Ovary (tissue), 9 donors: ENCODE results near the gene DAPP1. TPM values are rescaled to one million over a fixed set of nuclear protein-coding genes. Genes with fewer than 3 reads are reported as not detected.

ENCODE experiments used
- DNase-seq, 5 donors: peaks; one replicate each; pipeline ENCODE4 v3.0.0-alpha.2; 2019 to 2020
- H3K27ac ChIP-seq, 2 donors: fragments of 200-600 bp; one replicate each; pipeline versions ENCODE4 v1.5.1 to v1.8.0; 2019 to 2022
- H3K27me3 ChIP-seq: fragments of 200-600 bp; one replicate; pipeline ENCODE4 v1.8.0; 2022
- H3K36me3 ChIP-seq: fragments of 200-600 bp; sonication (generic); one replicate; pipeline ENCODE4 v1.5.1; 2019
- H3K4me1 ChIP-seq: one replicate; pipeline ENCODE4 v1.8.1; 2013; ENCODE audit warnings: mild to moderate bottlenecking, moderate library complexity; ENCODE audit not compliant: insufficient read depth
- H3K4me3 ChIP-seq: fragments of 200-600 bp; sonication (generic); one replicate; pipeline ENCODE4 v1.5.1; 2017
- H3K9me3 ChIP-seq, 2 donors: fragments of 200-600 bp in 1 of 2; sonication (generic) in 1 of 2; one replicate each; pipeline versions ENCODE4 v1.5.1 to v1.8.1; 2013 to 2019; ENCODE audit warnings: mild to moderate bottlenecking in 1 of 2, moderate library complexity in 1 of 2
- CTCF ChIP-seq, 3 donors: fragments of 450-650 bp in 2 of 3; fragments of 200-600 bp in 1 of 3; IDR thresholded peaks; one replicate each; pipeline versions ENCODE4 v1.5.1 to v1.8.0; 2016 to 2022; ENCODE audit warnings: antibody characterized with exemption in 3 of 3, mild to moderate bottlenecking in 1 of 3
- EP300 ChIP-seq: sonication (generic); formaldehyde crosslinking; IDR thresholded peaks from one replicate; pipeline ENCODE4 v1.6.1; 2017; ENCODE audit warnings: antibody characterized with exemption
- POLR2A ChIP-seq: fragments of 450-650 bp; IDR thresholded peaks from one replicate; pipeline ENCODE4 v1.6.1; 2017; ENCODE audit warnings: antibody characterized with exemption, mild to moderate bottlenecking, moderate library complexity
- WGBS, 3 donors: extraction: QIAGEN DNeasy Blood & Tissue Kit in 1 of 3; methylation state at CpG; one replicate each; pipeline versions ENCODE4 v1.1.5 to v1.1.7; 2013 to 2017; 5-methylcytosine and 5-hydroxymethylcytosine counted together
- intact Hi-C, 4 donors: fragments of 100-400 bp; cut with DNase I; formaldehyde crosslinking; loops; one replicate each; pipeline versions ENCODE4 v1.11.0 to v1.15.1; 2022 to 2023
- polyA plus RNA-seq, 2 donors: library from polyadenylated mRNA; stranded (reverse); fragments of 200-250 nt in 1 of 2; fragments of 350-450 nt in 1 of 2; fragmentation: Illumina TruSeq in 1 of 2; extraction: RNeasy Lipid Tissue Mini Kit (QIAGEN cat#74804) in 1 of 2; gene quantifications; one replicate each; pipeline ENCODE4 v1.2.3, GENCODE V29; 2013 to 2014
- total RNA-seq, 7 donors: library from RNA; depleted of rRNA in 2 of 7; stranded (reverse); fragments of >200 nt in 2 of 7; fragmentation: NEBNext Ultra II Directional in 3 of 7; extraction: Animal tissue kit (Norgen Biotek cat#: 25700) in 3 of 7; gene quantifications; one replicate each; pipeline versions ENCODE4 v1.1.0 to v1.2.4, GENCODE V29; 2016 to 2023
- donor health status: DM: no; HTN: no; CAD: no; lungs with moderate emphysema.
- donor health status: DM: no; HTN: no; CAD: no.
- donor health status: Bipolar disorder and iron deficiency.
- donor health status: DM: yes; HTN: yes; CAD: no.
- donor health status: DM: no; HTN: no; CAD: no.
- donor health status: DM: yes; HTN: yes; CAD: no.

The DAPP1 gene
- total and polyA plus RNA-seq, 9 donors, result 0.34 to 4.1 (median 0.65) TPM

- Histone ChIP-seq H3K4me1 (no peaks in the 10 kb centered on the region), H3K27me3 (no peaks in the 10 kb centered on the region), H3K9me3 (no peaks in the 10 kb centered on the region), H3K36me3 (no peaks in the 10 kb centered on the region), H3K27ac (no peak overlapping the region), H3K4me3 (no peak overlapping the region)
- no peak for DNase-seq
- 53 to 60% (median 58%) methylated on average over 2 of the region's 2 CpGs for WGBS, 3 donors
- intact Hi-C loops, result loop anchor here in 2 of 4 donors (10.0 kb wide), 2 partner anchors 160 to 320 kb away; partner anchors contain the start of gene TRMT10A (in 1 of the 2)
- TF ChIP-seq CTCF (IDR thresholded peaks at IDR 0.05) (peak; percentile 53 to 60 (median 56)), POLR2A (no peak), EP300 (no peak)
These were observed 68.5 kb downstream of the DAPP1 start for GRCh38 chr4:99885063-99885664.

DNA sequence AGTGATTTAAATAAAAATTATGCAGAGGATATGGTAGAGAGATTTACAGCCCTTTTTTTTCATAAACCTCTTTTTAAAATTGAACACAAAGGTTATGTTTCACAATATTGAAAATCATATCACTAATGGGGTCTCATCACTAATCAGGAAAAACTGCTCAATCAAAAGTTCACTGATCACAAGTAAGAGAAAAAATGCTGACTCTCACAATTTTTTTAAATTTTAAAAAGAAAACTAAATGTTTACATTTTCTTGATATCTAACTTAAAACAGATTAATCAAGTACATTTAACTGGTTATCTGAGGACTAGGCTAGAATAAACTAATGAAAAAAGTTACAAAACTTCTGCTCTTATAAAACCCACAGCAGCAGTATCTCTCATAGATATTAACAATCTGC is 69.1 kb downstream of the DAPP1 start:
- Histone ChIP-seq H3K27ac (no peak overlapping the region), H3K36me3 (no peaks in the 10 kb centered on the region)

DNA sequence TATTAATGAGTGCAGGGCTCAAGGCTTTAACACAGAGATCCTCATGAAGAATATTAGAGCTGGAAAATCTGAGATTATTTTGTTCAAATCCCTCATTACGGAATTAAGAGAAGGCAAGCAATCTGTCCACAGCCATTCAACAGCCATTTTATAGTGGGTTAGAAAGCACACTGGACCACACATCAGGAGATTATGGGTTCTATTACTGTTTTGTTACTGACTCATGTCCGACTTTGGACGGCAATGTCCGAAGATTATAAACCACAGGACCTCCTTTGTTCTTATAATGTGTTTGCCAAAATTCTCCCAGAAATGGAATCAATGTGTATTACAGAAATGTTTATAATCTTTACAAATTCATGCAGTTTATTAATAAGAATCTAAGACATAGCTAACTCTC is 69.5 kb downstream of the DAPP1 start:
- no peaks in the 10 kb centered on the region for H3K9me3 ChIP-seq
- H3K36me3 ChIP-seq, result no peaks in the 10 kb centered on the region
- no peak overlapping the region for H3K4me3 ChIP-seq
- 47 to 67% (median 60%) methylated on average over 4 of the region's 4 CpGs for WGBS, 3 donors
- intact Hi-C loops, result loop anchor here in 2 of 4 donors (10.0 kb wide), 2 partner anchors 161 to 321 kb away; partner anchors contain the start of gene TRMT10A (in 1 of the 2)
- H3K27ac ChIP-seq, result no peak overlapping the region
- H3K4me1 ChIP-seq, result no peaks in the 10 kb centered on the region
- no peaks in the 10 kb centered on the region for H3K27me3 ChIP-seq
- DNase-seq, result no peak
- TF ChIP-seq POLR2A, result no peak
- TF ChIP-seq CTCF (IDR thresholded peaks at IDR 0.05), result no peak
- TF ChIP-seq EP300, result no peak

More for the DNA sequence above, 69.1 kb downstream of the DAPP1 start:
- Histone ChIP-seq H3K27me3 (no peaks in the 10 kb centered on the region), H3K4me3 (no peak overlapping the region), H3K4me1 (no peaks in the 10 kb centered on the region), H3K9me3 (no peaks in the 10 kb centered on the region)
- intact Hi-C loops, result loop anchor here in 2 of 4 donors (10.0 kb wide), 2 partner anchors 161 to 321 kb away; partner anchors contain the start of gene TRMT10A (in 1 of the 2)
- TF ChIP-seq POLR2A (no peak), CTCF (IDR thresholded peaks at IDR 0.05) (no peak)
- no peak for DNase-seq

DNA sequence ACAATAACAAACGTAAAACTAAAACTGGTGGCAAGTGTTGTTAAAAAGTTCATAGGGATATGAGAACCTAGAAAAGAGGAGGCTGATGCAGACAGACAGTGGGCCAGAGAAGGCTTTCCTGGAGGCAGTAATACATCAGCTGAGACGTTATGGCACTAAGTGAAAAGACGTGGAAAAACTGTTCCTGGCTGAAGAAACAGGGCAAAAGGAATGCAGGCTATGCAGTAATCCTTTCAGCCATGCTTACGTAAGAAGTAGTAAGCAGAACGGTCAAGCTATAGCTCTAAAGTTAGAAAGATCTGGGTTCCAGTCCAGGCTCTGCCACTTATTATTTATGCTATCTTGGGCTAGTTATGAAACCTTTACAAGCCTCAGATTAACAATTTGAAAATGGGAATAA is 71.2 kb downstream of the DAPP1 start:
- Histone ChIP-seq H3K4me1 (no peaks in the 10 kb centered on the region), H3K9me3 (no peaks in the 10 kb centered on the region), H3K27me3 (no peaks in the 10 kb centered on the region), H3K27ac (no peak overlapping the region), H3K4me3 (no peak overlapping the region), H3K36me3 (no peaks in the 10 kb centered on the region)
- DNase-seq, result no peak
- TF ChIP-seq EP300, result no peak
- no peak for TF ChIP-seq CTCF (IDR thresholded peaks at IDR 0.05)
- TF ChIP-seq POLR2A, result no peak
- intact Hi-C loops, result loop anchor here in 2 of 4 donors (10.0 kb wide), 2 partner anchors 163 to 323 kb away; partner anchors contain the start of gene TRMT10A (in 1 of the 2)
- 52 to 61% (median 58%) methylated on average over 5 of the region's 5 CpGs for WGBS, 3 donors
